Measurements from ENCODE around the gene PDE8B.
"Not testable (repeated sequence)": the region's sequence is repeated elsewhere in the genome, so short reads cannot be mapped to it uniquely, and the experiment has no call there.

The PDE8B gene

DNA sequence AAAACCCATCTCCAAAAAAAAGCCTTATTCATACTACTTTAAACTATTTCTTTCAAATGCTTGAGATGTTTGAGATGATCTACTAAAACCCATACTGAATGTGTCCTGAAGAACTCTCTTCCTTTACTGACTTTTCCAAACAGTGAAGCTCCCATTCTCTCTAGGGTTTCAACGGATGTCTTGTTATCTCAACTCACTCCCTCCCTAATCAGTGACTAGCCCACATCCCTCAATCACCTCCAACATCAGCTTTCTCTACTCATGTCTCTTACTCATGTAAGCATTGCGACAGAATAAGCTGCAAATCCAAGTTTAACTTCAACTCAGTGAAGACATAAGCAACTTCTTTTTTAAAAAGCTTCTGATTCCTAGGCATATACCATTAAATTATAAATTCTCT is 239.5 kb downstream of the PDE8B start:
- Histone ChIP-seq H3K27me3 (replicated peaks) (no peaks in the 10 kb centered on the region), H3K4me3 (ENCODE audit: low read depth, low read length) (no peak overlapping the region), H3K36me3 (replicated peaks) (peaks cover 28% of the 10 kb centered on the region), H3K27ac (no peak overlapping the region)
- TF ChIP-seq, protein P1, sequence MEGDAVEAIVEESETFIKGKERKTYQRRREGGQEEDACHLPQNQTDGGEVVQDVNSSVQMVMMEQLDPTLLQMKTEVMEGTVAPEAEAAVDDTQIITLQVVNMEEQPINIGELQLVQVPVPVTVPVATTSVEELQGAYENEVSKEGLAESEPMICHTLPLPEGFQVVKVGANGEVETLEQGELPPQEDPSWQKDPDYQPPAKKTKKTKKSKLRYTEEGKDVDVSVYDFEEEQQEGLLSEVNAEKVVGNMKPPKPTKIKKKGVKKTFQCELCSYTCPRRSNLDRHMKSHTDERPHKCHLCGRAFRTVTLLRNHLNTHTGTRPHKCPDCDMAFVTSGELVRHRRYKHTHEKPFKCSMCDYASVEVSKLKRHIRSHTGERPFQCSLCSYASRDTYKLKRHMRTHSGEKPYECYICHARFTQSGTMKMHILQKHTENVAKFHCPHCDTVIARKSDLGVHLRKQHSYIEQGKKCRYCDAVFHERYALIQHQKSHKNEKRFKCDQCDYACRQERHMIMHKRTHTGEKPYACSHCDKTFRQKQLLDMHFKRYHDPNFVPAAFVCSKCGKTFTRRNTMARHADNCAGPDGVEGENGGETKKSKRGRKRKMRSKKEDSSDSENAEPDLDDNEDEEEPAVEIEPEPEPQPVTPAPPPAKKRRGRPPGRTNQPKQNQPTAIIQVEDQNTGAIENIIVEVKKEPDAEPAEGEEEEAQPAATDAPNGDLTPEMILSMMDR (IDR thresholded peaks at IDR 0.05; ENCODE audit: low read depth, low read length, missing control alignments): no peak
- in situ Hi-C loops (cut with HindIII; ENCODE audit: low pct_ligation_motif_present, low sequenced_read_pairs): no loop called here
- DNase-seq: no peak

DNA sequence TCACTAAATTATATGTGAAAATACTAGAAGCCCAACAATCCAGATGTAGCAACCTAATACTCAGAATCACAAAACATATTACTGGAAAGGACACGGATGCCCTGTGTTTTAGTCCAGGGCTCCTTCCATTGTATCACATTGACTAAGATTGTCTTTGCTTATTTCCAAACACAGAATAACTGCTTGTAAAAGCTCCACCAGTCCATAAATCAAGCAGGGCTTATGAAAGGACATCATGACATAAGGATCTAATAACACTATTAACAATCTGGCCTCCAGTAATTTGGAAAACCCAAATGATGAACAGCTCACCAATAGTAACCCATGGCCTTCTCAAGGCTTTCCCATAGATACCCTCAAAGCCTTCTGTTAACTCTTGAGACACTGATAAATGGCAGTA is 241.9 kb downstream of the PDE8B start:
- no peak overlapping the region for H3K4me3 ChIP-seq (ENCODE audit: low read depth, low read length)
- H3K36me3 ChIP-seq (replicated peaks): peaks cover 24% of the 10 kb centered on the region
- H3K27ac ChIP-seq: no peak overlapping the region
- DNase-seq: no peak
- H3K27me3 ChIP-seq (replicated peaks): no peaks in the 10 kb centered on the region
- TF ChIP-seq, protein P1 (IDR thresholded peaks at IDR 0.05; ENCODE audit: low read depth, low read length, missing control alignments): no peak
- in situ Hi-C loops (cut with HindIII; ENCODE audit: low pct_ligation_motif_present, low sequenced_read_pairs): no loop called here

DNA sequence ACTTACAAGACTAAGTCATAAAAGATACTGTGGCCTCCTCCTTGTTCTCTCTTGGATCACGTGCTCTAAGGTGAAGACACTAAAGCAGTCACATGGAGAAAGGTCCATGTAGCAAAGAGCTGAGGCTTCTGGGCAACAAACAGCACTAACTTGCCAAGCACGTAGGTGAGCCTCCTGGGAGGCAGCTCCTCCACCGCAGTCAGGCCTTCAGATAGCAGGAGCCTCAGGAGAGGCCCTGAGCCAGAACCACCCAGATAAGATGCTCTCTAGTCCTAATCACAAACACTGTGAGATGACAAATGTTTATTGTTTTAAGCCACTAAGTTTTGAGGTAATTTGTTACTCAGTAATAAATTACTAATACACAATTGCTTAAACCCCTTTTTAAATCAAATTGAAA is 243.6 kb downstream of the PDE8B start:
- Histone ChIP-seq H3K27me3 (replicated peaks) (no peaks in the 10 kb centered on the region), H3K27ac (no peak overlapping the region), H3K4me3 (ENCODE audit: low read depth, low read length) (no peak overlapping the region), H3K36me3 (replicated peaks) (peaks cover 11% of the 10 kb centered on the region)
- in situ Hi-C loops (cut with HindIII; ENCODE audit: low pct_ligation_motif_present, low sequenced_read_pairs): no loop called here
- DNase-seq: no peak
- TF ChIP-seq, protein P1 (IDR thresholded peaks at IDR 0.05; ENCODE audit: low read depth, low read length, missing control alignments): no peak

DNA sequence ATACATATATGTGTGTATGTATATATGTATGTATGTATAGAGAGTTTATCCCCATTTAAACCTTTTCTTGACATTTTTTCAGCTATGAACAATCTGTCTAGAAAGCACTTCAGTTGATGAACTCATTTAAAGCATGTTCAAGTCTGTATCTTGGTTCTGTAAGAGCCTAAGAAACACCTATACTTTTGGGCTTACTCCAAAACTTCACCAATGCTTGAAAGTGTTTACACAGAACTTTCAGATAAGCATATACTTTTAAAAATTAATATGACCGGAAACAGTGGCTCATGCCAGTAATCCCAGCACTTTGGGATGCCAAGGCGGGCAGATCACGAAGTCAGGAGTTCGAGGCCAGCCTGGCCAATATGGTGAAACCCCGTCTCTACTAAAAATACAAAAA is 250.8 kb downstream of the PDE8B start:
- DNase-seq: no peak
- no peaks in the 10 kb centered on the region for H3K27me3 ChIP-seq (replicated peaks)
- no peak overlapping the region for H3K27ac ChIP-seq
- no peaks in the 10 kb centered on the region for H3K36me3 ChIP-seq (replicated peaks)
- TF ChIP-seq, protein P1 (IDR thresholded peaks at IDR 0.05; ENCODE audit: low read depth, low read length, missing control alignments): no peak
- H3K4me3 ChIP-seq (ENCODE audit: low read depth, low read length): no peak overlapping the region
- in situ Hi-C loops (cut with HindIII; ENCODE audit: low pct_ligation_motif_present, low sequenced_read_pairs): no loop called here

DNA sequence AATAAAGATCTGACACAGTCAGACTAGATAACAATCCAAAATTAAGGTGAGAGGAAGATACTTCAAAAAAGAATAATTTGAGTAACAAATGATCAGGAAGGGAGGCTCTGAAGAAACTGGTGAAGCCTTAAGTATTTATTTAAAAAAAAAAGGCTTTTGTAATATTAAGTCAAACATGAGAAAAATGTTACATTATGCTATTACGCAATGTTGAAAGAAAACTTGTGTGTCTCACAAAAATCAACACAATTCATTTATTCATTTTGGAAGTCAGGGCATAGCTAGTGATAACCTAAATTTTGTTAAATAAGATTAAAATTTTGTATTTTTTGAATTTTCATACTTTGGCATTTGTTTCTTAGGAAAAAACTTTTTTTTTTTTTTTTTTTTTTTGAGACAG is 253.4 kb downstream of the PDE8B start:
- in situ Hi-C loops (cut with HindIII; ENCODE audit: low pct_ligation_motif_present, low sequenced_read_pairs): no loop called here
- TF ChIP-seq, protein P1 (IDR thresholded peaks at IDR 0.05; ENCODE audit: low read depth, low read length, missing control alignments): no peak
- no peak overlapping the region for H3K27ac ChIP-seq
- no peaks in the 10 kb centered on the region for H3K27me3 ChIP-seq (replicated peaks)
- H3K4me3 ChIP-seq (ENCODE audit: low read depth, low read length): no peak overlapping the region
- DNase-seq: no peak
- H3K36me3 ChIP-seq (replicated peaks): no peaks in the 10 kb centered on the region

DNA sequence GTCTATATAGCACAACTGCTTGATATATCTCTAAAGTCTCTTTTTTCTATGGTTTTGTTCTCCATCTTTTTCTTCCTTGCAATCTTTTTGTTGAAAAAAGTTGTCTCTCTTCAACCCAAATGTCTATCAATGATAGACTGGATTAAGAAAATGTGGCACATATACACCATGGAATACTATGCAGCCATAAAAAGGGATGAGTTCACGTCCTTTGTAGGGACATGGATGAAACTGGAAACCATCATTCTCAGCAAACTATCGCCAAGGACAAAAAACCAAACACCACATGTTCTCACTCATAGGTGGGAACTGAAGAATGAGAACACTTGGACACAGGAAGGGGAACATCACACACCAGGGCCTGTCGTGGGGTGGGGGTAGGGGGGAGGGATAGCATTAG is 258.4 kb downstream of the PDE8B start:
- H3K4me3 ChIP-seq (ENCODE audit: low read depth, low read length); H3K27ac ChIP-seq; H3K36me3 ChIP-seq (replicated peaks); H3K27me3 ChIP-seq (replicated peaks); in situ Hi-C loops (cut with HindIII; ENCODE audit: low pct_ligation_motif_present, low sequenced_read_pairs); DNase-seq: not testable (repeated sequence)

DNA sequence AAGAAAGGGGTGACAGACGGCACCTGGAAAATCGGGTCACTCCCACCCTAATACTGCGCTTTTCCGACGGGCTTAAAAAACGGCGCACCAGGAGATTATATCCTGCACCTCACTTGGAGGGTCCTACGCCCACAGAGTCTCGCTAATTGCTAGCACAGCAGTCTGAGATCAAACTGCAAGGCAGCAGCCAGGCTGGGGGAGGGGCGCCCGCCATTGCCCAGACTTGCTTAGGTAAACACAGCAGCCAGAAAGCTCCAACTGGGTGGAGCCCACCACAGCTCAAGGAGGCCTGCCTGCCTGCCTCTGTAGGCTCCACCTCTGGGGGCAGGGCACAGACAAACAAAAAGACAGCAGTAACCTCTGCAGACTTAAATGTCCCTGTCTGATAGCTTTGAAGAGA is 264.6 kb downstream of the PDE8B start:
- DNase-seq; H3K36me3 ChIP-seq (replicated peaks); H3K27me3 ChIP-seq (replicated peaks); H3K27ac ChIP-seq; in situ Hi-C loops (cut with HindIII; ENCODE audit: low pct_ligation_motif_present, low sequenced_read_pairs); H3K4me3 ChIP-seq (ENCODE audit: low read depth, low read length): not testable (repeated sequence)

All from brain microvascular endothelial cell (primary cell).